Endothelial cell of umbilical vein (primary cell): Measurements from ENCODE around the gene SH3D19. TPM values are rescaled to one million over a fixed set of nuclear protein-coding genes. Genes with fewer than 3 reads are reported as not detected.

Source experiments
- BruUV-seq: library from RNA; stranded (reverse); fragments of 400-500 nt; replicated peaks from 2 replicates; lab custom pipeline; 2021; lab: Mats Ljungman, UMichigan
- CTCF ChIA-PET: fragments of 300-600, 350-600 bp; sonication (Branson Sonifier 250); formaldehyde crosslinking; loops from one replicate; lab custom pipeline; 2021; ENCODE audit warnings: antibody characterized with exemption, inconsistent platforms; lab: Charles Lee
- POLR2A ChIA-PET: fragments of 300-600, 350-600 bp; sonication (Branson Sonifier 250); formaldehyde crosslinking; loops from one replicate; lab custom pipeline; 2021; ENCODE audit warnings: antibody characterized with exemption, inconsistent platforms; lab: Charles Lee
- DNase-seq: peaks from one replicate; pipeline ENCODE4 v3.0.0-alpha.2; 2011; ENCODE audit warnings: low read depth, low spot score
- FAIRE-seq: peaks from 2 replicates; lab custom pipeline; 2011; peaks lifted over from hg19 to GRCh38; lab: Jason Lieb, UNC
- H2AFZ ChIP-seq: 2 replicates; pipeline ENCODE4 v1.6.0; 2012; ENCODE audit warnings: low read depth, low read length, control low read depth, inconsistent platforms
- H3K27ac ChIP-seq: 2 replicates; pipeline ENCODE4 v1.5.1; 2011; ENCODE audit warnings: low read depth, mild to moderate bottlenecking, control low read depth, low read length, moderate library complexity; ENCODE audit not compliant: insufficient read depth
- H3K27me3 ChIP-seq, 2 experiments: 2 replicates each; pipeline versions ENCODE4 v1.6.0 to v1.6.1; 2011; ENCODE audit warnings: low read length in 2 of 2, mixed read lengths in 1 of 2; ENCODE audit not compliant: control insufficient read depth in 2 of 2, insufficient read depth in 2 of 2
- H3K36me3 ChIP-seq, 2 experiments: 2 replicates in 1 of 2; 3 replicates in 1 of 2; pipeline ENCODE4 v1.5.1; 2011; ENCODE audit warnings: low read length in 2 of 2, mild to moderate bottlenecking in 1 of 2, moderate library complexity in 1 of 2; ENCODE audit not compliant: control insufficient read depth in 2 of 2, insufficient read depth in 2 of 2; ENCODE audit errors: extremely low read depth in 1 of 2
- H3K4me1 ChIP-seq: 3 replicates; pipeline ENCODE4 v1.5.1; 2011; ENCODE audit warnings: mild to moderate bottlenecking, low read length; ENCODE audit not compliant: control insufficient read depth, insufficient read depth; ENCODE audit errors: extremely low read depth
- H3K4me2 ChIP-seq: 2 replicates; pipeline ENCODE4 v1.6.1; 2011; ENCODE audit warnings: low read length, control low read depth, mixed read lengths; ENCODE audit not compliant: insufficient read depth
- H3K4me3 ChIP-seq, 3 experiments: fragments of 200-600 bp in 1 of 3; sonication (generic), shearing (Covaris generic) in 1 of 3; replicated peaks in 1 of 3; 2 replicates each; pipeline ENCODE4 v1.5.1; 2011 to 2016; ENCODE audit warnings: control low read depth in 3 of 3, low read length in 3 of 3, mild to moderate bottlenecking in 2 of 3, inconsistent platforms in 1 of 3, low read depth in 1 of 3, moderate library complexity in 1 of 3; ENCODE audit not compliant: insufficient read depth in 1 of 3
- H3K79me2 ChIP-seq: 2 replicates; pipeline ENCODE4 v1.6.0; 2012; ENCODE audit warnings: low read length, inconsistent platforms; ENCODE audit not compliant: control insufficient read depth, insufficient read depth
- H3K9ac ChIP-seq: replicated peaks from 2 replicates; pipeline ENCODE3; 2011; ENCODE audit warnings: low read length, control low read depth; ENCODE audit not compliant: insufficient read depth; ENCODE audit errors: extremely low read depth
- H3K9me1 ChIP-seq: replicated peaks from 3 replicates; pipeline ENCODE4 v1.6.0; 2011; ENCODE audit warnings: mild to moderate bottlenecking, low read length; ENCODE audit not compliant: control insufficient read depth, insufficient read depth; ENCODE audit errors: extremely low read depth
- H3K9me3 ChIP-seq: replicated peaks from 2 replicates; pipeline ENCODE4 v1.5.1; 2012; ENCODE audit warnings: low read length, inconsistent platforms; ENCODE audit not compliant: control insufficient read depth, insufficient read depth
- H4K20me1 ChIP-seq: replicated peaks from 2 replicates; pipeline ENCODE3; 2011; ENCODE audit warnings: mild to moderate bottlenecking, low read length; ENCODE audit not compliant: control insufficient read depth, insufficient read depth; ENCODE audit errors: extremely low read depth
- CTCF ChIP-seq, 2 donors: IDR thresholded peaks; 1 replicate in 1 of 2; 2 replicates in 1 of 2; pipeline ENCODE4 v1.5.1; 2011; ENCODE audit warnings: low read length in 2 of 2, mild to moderate bottlenecking in 2 of 2, moderate library complexity in 2 of 2, control low read depth in 1 of 2, inconsistent platforms in 1 of 2, low read depth in 1 of 2; ENCODE audit not compliant: insufficient read depth in 1 of 2; ENCODE audit errors: extremely low read depth in 1 of 2
- EZH2 ChIP-seq: IDR thresholded peaks from 2 replicates; pipeline ENCODE4 v1.6.1; 2012; ENCODE audit warnings: borderline replicate concordance, low read depth, mild to moderate bottlenecking, moderate library complexity, low read length, inconsistent platforms; ENCODE audit not compliant: severe bottlenecking
- FOS ChIP-seq: IDR thresholded peaks from 2 replicates; pipeline ENCODE4 v1.6.1; 2011; ENCODE audit warnings: mild to moderate bottlenecking, low read length, moderate library complexity, borderline replicate concordance; ENCODE audit not compliant: insufficient read depth
- GATA2 ChIP-seq: IDR thresholded peaks from 2 replicates; pipeline ENCODE4 v1.7.0; 2011; ENCODE audit warnings: low read depth, mild to moderate bottlenecking, moderate library complexity, mixed read lengths, low read length; ENCODE audit not compliant: insufficient read length, insufficient read depth
- JUN ChIP-seq: IDR thresholded peaks from 2 replicates; pipeline ENCODE4 v1.6.1; 2011; ENCODE audit warnings: borderline replicate concordance, low read depth; ENCODE audit not compliant: insufficient read length, insufficient read depth
- MAX ChIP-seq: IDR thresholded peaks from 2 replicates; pipeline ENCODE4 v1.6.1; 2011; ENCODE audit not compliant: insufficient read depth, insufficient read length
- MYC ChIP-seq: IDR thresholded peaks from one replicate; pipeline ENCODE4 v1.6.1; 2011; ENCODE audit warnings: mild to moderate bottlenecking, low read depth, low read length
- POLR2A ChIP-seq: IDR thresholded peaks from 2 replicates; pipeline ENCODE4 v1.6.1; 2012; ENCODE audit warnings: low read depth, mild to moderate bottlenecking, control low read depth, low read length
- POLR2AphosphoS5 ChIP-seq: IDR thresholded peaks from 2 replicates; pipeline ENCODE4 v1.6.1; 2012; ENCODE audit warnings: low read depth, mild to moderate bottlenecking, control low read depth, low read length, moderate library complexity; ENCODE audit not compliant: insufficient read depth
- dilution Hi-C: fragments of 300-500 bp; cut with MboI; formaldehyde crosslinking; loops from one replicate; pipeline ENCODE4 v1.15.0; 2019; ENCODE audit warnings: low sequenced_read_pairs; ENCODE audit not compliant: extremely low pct_ligation_motif_present
- intact Hi-C: fragments of 100-400 bp; cut with micrococcal nuclease; formaldehyde crosslinking; loops from one replicate; pipeline ENCODE4 v1.10.0; 2022
- polyA plus RNA-seq, 4 experiments: library from polyadenylated mRNA; depleted of rRNA in 3 of 4; stranded (reverse) in 3 of 4; unstranded in 1 of 4; fragments of >200 nt; gene quantifications; 2 replicates each; pipeline versions ENCODE4 v1.2.1 to v1.2.3, GENCODE V29; 2011 to 2012; ENCODE audit warnings: missing spikeins in 1 of 4
- total RNA-seq: library from RNA; stranded (reverse); gene quantifications from 2 replicates; pipeline ENCODE4 v1.2.3, GENCODE V29; 2021

SH3D19 gene
- total and polyA plus RNA-seq, 2 donors (not counting 3 experiments of a cell fraction or from before 2014, with no cell fraction given) = 37.5 to 92.8 TPM

- no peaks in the 10 kb centered on the region for H3K27me3 ChIP-seq
- BruUV-seq = no TSS peak
- H3K9me3 ChIP-seq = no peaks in the 10 kb centered on the region
- ChIA-PET POLR2A (no interaction called here), CTCF (interaction anchor here (0.9 to 2.6 kb wide), 11 partner anchors 57 to 245 kb away, joined by 3 to 40 read pairs (median 5); partner anchors contain the start of gene PRSS48)
- H3K36me3 ChIP-seq = no peaks in the 10 kb centered on the region
- no peak overlapping the region for H3K4me3 ChIP-seq
- H3K4me2 ChIP-seq = no peak overlapping the region
- H2AFZ ChIP-seq = peak overlapping the region; percentile 6
- FAIRE-seq (no peak), DNase-seq (no peak)
- TF ChIP-seq EZH2 (no peak), JUN (no peak), GATA2 (no peak), POLR2AphosphoS5 (no peak), MYC (no peak), MAX (no peak), FOS (no peak), CTCF (IDR thresholded peaks at IDR 0.05; ENCODE audit: extremely low read depth in 1 of 2, insufficient read depth in 1 of 2, low read depth in 1 of 2, low read length in 2 of 2) (no peak), POLR2A (no peak)
- H3K27ac ChIP-seq = no peak overlapping the region
- H3K79me2 ChIP-seq = no peaks in the 10 kb centered on the region
- intact Hi-C loops (loop anchor here (1.0 to 5.0 kb wide), 7 partner anchors 37 to 245 kb away; partner anchors contain the start of genes PRSS48 and SH3D19), dilution Hi-C loops (no loop called here)
- no peaks in the 10 kb centered on the region for H4K20me1 ChIP-seq
- no peaks in the 10 kb centered on the region for H3K9me1 ChIP-seq
- H3K4me1 ChIP-seq = no peaks in the 10 kb centered on the region
- H3K9ac ChIP-seq = no peak overlapping the region
These were observed 36.6 kb upstream of the SH3D19 start for GRCh38 chr4:151361966-151362365.
